ENCODE results near the gene IYD. TPM values are rescaled to one million over a fixed set of nuclear protein-coding genes. Genes with fewer than 3 reads are reported as not detected.

The IYD gene
- total and polyA plus RNA-seq, 2 donors (not counting 1 experiment from before 2014, with no cell fraction given): not detected

- Histone ChIP-seq H3K4me3 (replicated peaks in 1 of 4; ENCODE audit: control extremely low read depth in 1 of 4, insufficient read depth in 1 of 4, low read depth in 3 of 4, low read length in 4 of 4) (no peak overlapping the region), H2AFZ (ENCODE audit: low read length) (no peak overlapping the region), H3K36me3 (ENCODE audit: control insufficient read depth, insufficient read depth, low read length) (no peaks in the 10 kb centered on the region), H3K9me3 (ENCODE audit: control insufficient read depth, insufficient read depth, low read depth, low read length) (no peaks in the 10 kb centered on the region), H3K27me3 (ENCODE audit: control insufficient read depth, insufficient read depth, low read length) (no peaks in the 10 kb centered on the region), H3K79me2 (ENCODE audit: control insufficient read depth, insufficient read depth, low read length) (no peaks in the 10 kb centered on the region), H3K9ac (ENCODE audit: insufficient read depth, low read length) (no peak overlapping the region), H3K4me2 (ENCODE audit: extremely low read depth, insufficient read depth, low read length) (no peak overlapping the region), H3K4me1 (ENCODE audit: control insufficient read depth, extremely low read depth, insufficient read depth, low read length) (no peaks in the 10 kb centered on the region), H3K27ac (ENCODE audit: insufficient read depth, low read length) (no peak overlapping the region), H4K20me1 (ENCODE audit: control insufficient read depth, extremely low read depth, insufficient read depth, low read length) (no peaks in the 10 kb centered on the region)
- TF ChIP-seq CTCF (conservative IDR thresholded peaks at IDR 0.05 in 1 of 2, IDR thresholded peaks at IDR 0.05 in 1 of 2; ENCODE audit: low read depth in 1 of 2, low read length in 2 of 2) (no peak), EZH2 (IDR thresholded peaks at IDR 0.05; ENCODE audit: low read length, missing control alignments) (no peak)
- DNase-seq (ENCODE audit: low read depth in 2 of 2): no peak
Observed at GRCh38 chr6:150331344-150331743, 37.5 kb upstream of the IYD start.

- no peaks in the 10 kb centered on the region for H3K79me2 ChIP-seq (ENCODE audit: control insufficient read depth, insufficient read depth, low read length)
- H3K4me2 ChIP-seq (ENCODE audit: extremely low read depth, insufficient read depth, low read length): no peak overlapping the region
- no peak overlapping the region for H2AFZ ChIP-seq (ENCODE audit: low read length)
- no peak for DNase-seq (ENCODE audit: low read depth in 2 of 2)
- no peaks in the 10 kb centered on the region for H3K36me3 ChIP-seq (ENCODE audit: control insufficient read depth, insufficient read depth, low read length)
- H3K4me1 ChIP-seq (ENCODE audit: control insufficient read depth, extremely low read depth, insufficient read depth, low read length): no peaks in the 10 kb centered on the region
- no peaks in the 10 kb centered on the region for H4K20me1 ChIP-seq (ENCODE audit: control insufficient read depth, extremely low read depth, insufficient read depth, low read length)
- TF ChIP-seq CTCF (conservative IDR thresholded peaks at IDR 0.05 in 1 of 2, IDR thresholded peaks at IDR 0.05 in 1 of 2; ENCODE audit: low read depth in 1 of 2, low read length in 2 of 2) (no peak), EZH2 (IDR thresholded peaks at IDR 0.05; ENCODE audit: low read length, missing control alignments) (no peak)
- no peaks in the 10 kb centered on the region for H3K27me3 ChIP-seq (ENCODE audit: control insufficient read depth, insufficient read depth, low read length)
- no peaks in the 10 kb centered on the region for H3K9me3 ChIP-seq (ENCODE audit: control insufficient read depth, insufficient read depth, low read depth, low read length)
- H3K27ac ChIP-seq (ENCODE audit: insufficient read depth, low read length): no peak overlapping the region
- H3K9ac ChIP-seq (ENCODE audit: insufficient read depth, low read length): no peak overlapping the region
- no peak overlapping the region for H3K4me3 ChIP-seq (replicated peaks in 1 of 4; ENCODE audit: control extremely low read depth in 1 of 4, insufficient read depth in 1 of 4, low read depth in 3 of 4, low read length in 4 of 4)
Observed at GRCh38 chr6:150332939-150333584, 35.8 kb upstream of the IYD start.

- TF ChIP-seq CTCF (conservative IDR thresholded peaks at IDR 0.05 in 1 of 2, IDR thresholded peaks at IDR 0.05 in 1 of 2; ENCODE audit: low read depth in 1 of 2, low read length in 2 of 2) (no peak), EZH2 (IDR thresholded peaks at IDR 0.05; ENCODE audit: low read length, missing control alignments) (no peak)
- Histone ChIP-seq H3K9me3 (ENCODE audit: control insufficient read depth, insufficient read depth, low read depth, low read length) (no peaks in the 10 kb centered on the region), H3K79me2 (ENCODE audit: control insufficient read depth, insufficient read depth, low read length) (no peaks in the 10 kb centered on the region), H3K36me3 (ENCODE audit: control insufficient read depth, insufficient read depth, low read length) (no peaks in the 10 kb centered on the region), H3K4me3 (replicated peaks in 1 of 4; ENCODE audit: control extremely low read depth in 1 of 4, insufficient read depth in 1 of 4, low read depth in 3 of 4, low read length in 4 of 4) (no peak overlapping the region), H3K27ac (ENCODE audit: insufficient read depth, low read length) (no peak overlapping the region), H3K4me1 (ENCODE audit: control insufficient read depth, extremely low read depth, insufficient read depth, low read length) (no peaks in the 10 kb centered on the region), H2AFZ (ENCODE audit: low read length) (no peak overlapping the region), H3K27me3 (ENCODE audit: control insufficient read depth, insufficient read depth, low read length) (no peaks in the 10 kb centered on the region), H3K4me2 (ENCODE audit: extremely low read depth, insufficient read depth, low read length) (no peak overlapping the region), H3K9ac (ENCODE audit: insufficient read depth, low read length) (no peak overlapping the region), H4K20me1 (ENCODE audit: control insufficient read depth, extremely low read depth, insufficient read depth, low read length) (no peaks in the 10 kb centered on the region)
- no peak for DNase-seq (ENCODE audit: low read depth in 2 of 2)
Observed at GRCh38 chr6:150333585-150333941, 35.2 kb upstream of the IYD start.

Measured in fibroblast of lung (primary cell).